HT1080 (cell line): ENCODE measurements around the gene CHCHD6. TPM values are rescaled to one million over a fixed set of nuclear protein-coding genes. Genes with fewer than 3 reads are reported as not detected.
A peak's percentile ranks its signal among the peaks of the same experiment; 100 is the strongest.

ENCODE experiments used
- DNase-seq: peaks from one replicate; pipeline ENCODE4 v3.0.0-alpha.2; 2015; ENCODE audit warnings: low read depth
- total RNA-seq: library from RNA; depleted of rRNA; stranded (reverse); fragments of >200 nt; shearing (Covaris generic); gene quantifications from 2 replicates; pipeline ENCODE4 v1.2.3, GENCODE V29; 2014

The CHCHD6 gene
- total RNA-seq, 1 experiment from 2014 or later: 28.7 TPM

- peak; percentile 55 for DNase-seq
These were observed 233.5 kb downstream of the CHCHD6 start for GRCh38 chr3:126937533-126937932.

- no peak for DNase-seq
These were observed 233.9 kb downstream of the CHCHD6 start for GRCh38 chr3:126937973-126938372.

- DNase-seq: no peak
These were observed 234.7 kb downstream of the CHCHD6 start for GRCh38 chr3:126938520-126939337.

- no peak for DNase-seq
These were observed 235.3 kb downstream of the CHCHD6 start for GRCh38 chr3:126939338-126939718.

GRCh38 chr3:126939733-126940132 is 235.7 kb downstream of the CHCHD6 start:
- DNase-seq: no peak

GRCh38 chr3:126941721-126942270 is 237.8 kb downstream of the CHCHD6 start:
- peak; percentile 78 for DNase-seq

- DNase-seq: no peak
These were observed 240.3 kb downstream of the CHCHD6 start for GRCh38 chr3:126944089-126944965.

GRCh38 chr3:126945171-126945721 is 241.2 kb downstream of the CHCHD6 start:
- no peak for DNase-seq

GRCh38 chr3:126945891-126946290 is 241.9 kb downstream of the CHCHD6 start:
- no peak for DNase-seq

GRCh38 chr3:126946405-126946804 is 242.4 kb downstream of the CHCHD6 start:
- DNase-seq: no peak

- no peak for DNase-seq
These were observed 243.4 kb downstream of the CHCHD6 start for GRCh38 chr3:126947429-126947828.

- DNase-seq: no peak
These were observed 245.0 kb downstream of the CHCHD6 start for GRCh38 chr3:126948980-126949535.

- DNase-seq: no peak
These were observed 247.5 kb downstream of the CHCHD6 start for GRCh38 chr3:126951561-126951960.

- no peak for DNase-seq
These were observed 248.4 kb downstream of the CHCHD6 start for GRCh38 chr3:126952261-126952982.

- DNase-seq: no peak
These were observed 249.1 kb downstream of the CHCHD6 start for GRCh38 chr3:126952983-126953660.

GRCh38 chr3:126954141-126954842 is 250.3 kb downstream of the CHCHD6 start:
- DNase-seq: peak; percentile 40

- no peak for DNase-seq
These were observed 251.2 kb downstream of the CHCHD6 start for GRCh38 chr3:126955004-126955790.

- no peak for DNase-seq
These were observed 252.3 kb downstream of the CHCHD6 start for GRCh38 chr3:126956361-126956760.
